ENCODE measurements around the gene KRTAP5-1. TPM values are rescaled to one million over a fixed set of nuclear protein-coding genes. Genes with fewer than 3 reads are reported as not detected.

The KRTAP5-1 gene
- total RNA-seq, 1 experiment from 2014 or later, result not detected

DNA sequence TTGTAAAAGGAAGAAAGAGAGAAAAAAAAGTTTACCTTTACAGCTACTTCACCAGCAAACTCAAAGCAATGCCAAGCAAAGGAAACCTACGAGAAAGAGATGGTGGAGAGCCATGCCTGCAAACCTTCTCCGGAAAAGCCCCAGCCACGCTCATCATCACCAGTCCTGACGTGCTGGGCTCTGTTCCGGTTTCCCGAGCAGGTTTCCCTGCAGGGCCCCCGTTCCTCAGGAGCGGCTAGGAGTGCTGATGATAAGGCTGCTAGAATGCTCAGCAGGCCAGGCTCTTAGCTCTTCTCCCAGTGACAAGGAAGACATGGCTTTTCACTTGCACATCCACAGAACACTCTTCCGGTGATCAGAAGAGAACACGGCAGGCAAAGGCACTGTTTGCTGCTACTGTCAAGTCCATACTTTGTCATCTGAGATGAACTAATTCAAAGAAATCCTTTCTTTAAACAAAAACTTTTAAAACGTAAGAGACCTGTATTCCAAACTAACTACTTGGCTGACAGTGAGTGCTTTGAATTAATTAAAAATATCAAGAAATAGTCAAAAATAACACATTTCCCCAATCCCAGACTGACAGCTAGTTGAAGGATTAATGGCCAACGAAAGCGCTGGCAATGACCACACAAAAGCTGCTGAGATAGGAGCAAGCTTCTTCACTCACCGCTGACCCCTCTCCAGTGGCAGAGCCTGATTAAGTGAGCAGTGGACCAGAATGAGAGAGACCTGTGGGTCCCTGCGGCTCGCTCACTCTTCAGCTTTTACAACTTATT, 48.8 kb downstream of the KRTAP5-1 start:
- H3K4me3 Mint-ChIP-seq (ENCODE audit: low read depth, unreplicated experiment), result no peak overlapping the region

GRCh38 chr11:1534682-1535081, 50.4 kb downstream of the KRTAP5-1 start:
- intact Hi-C loops (cut with micrococcal nuclease; ENCODE audit: unreplicated experiment), result no loop called here
- peaks cover 5% of the 10 kb centered on the region for H3K36me3 Mint-ChIP-seq (ENCODE audit: insufficient read depth, unreplicated experiment)
- no peak for DNase-seq
- TF ChIP-seq CTCF (IDR thresholded peaks at IDR 0.05; ENCODE audit: unreplicated experiment), result no peak
- no peak overlapping the region for H3K4me3 Mint-ChIP-seq (ENCODE audit: low read depth, unreplicated experiment)
- no TSS peak for BruUV-seq (replicated peaks)
- no peaks in the 10 kb centered on the region for H3K9me3 Mint-ChIP-seq (ENCODE audit: low read depth, unreplicated experiment)
- peaks cover 13% of the 10 kb centered on the region for H3K27me3 Mint-ChIP-seq (ENCODE audit: unreplicated experiment)
- peaks cover 9% of the 10 kb centered on the region for H3K4me1 Mint-ChIP-seq (ENCODE audit: low read depth, unreplicated experiment)
- no peak overlapping the region for H3K27ac Mint-ChIP-seq (ENCODE audit: unreplicated experiment)
- CTCF ChIA-PET, result no interaction called here

More for the DNA sequence above, 48.8 kb downstream of the KRTAP5-1 start:
- BruUV-seq (replicated peaks), result no TSS peak
- H3K4me1 Mint-ChIP-seq (ENCODE audit: low read depth, unreplicated experiment), result peaks cover 9% of the 10 kb centered on the region
- TF ChIP-seq CTCF (IDR thresholded peaks at IDR 0.05; ENCODE audit: unreplicated experiment), result no peak
- H3K9me3 Mint-ChIP-seq (ENCODE audit: low read depth, unreplicated experiment), result no peaks in the 10 kb centered on the region
- H3K36me3 Mint-ChIP-seq (ENCODE audit: insufficient read depth, unreplicated experiment), result peaks cover 5% of the 10 kb centered on the region
- H3K27ac Mint-ChIP-seq (ENCODE audit: unreplicated experiment), result no peak overlapping the region
- H3K27me3 Mint-ChIP-seq (ENCODE audit: unreplicated experiment), result peaks cover 28% of the 10 kb centered on the region
- CTCF ChIA-PET, result interaction anchor here (0.6 kb wide), 1 partner anchor 408 kb away, joined by 3 read pairs; no protein-coding TSS in a partner anchor
- intact Hi-C loops (cut with micrococcal nuclease; ENCODE audit: unreplicated experiment), result no loop called here
- no peak for DNase-seq

Other genes with a start within 250 kb of the KRTAP5-1 start
- gene BRSK2, start 195.3 kb downstream of the KRTAP5-1 start, total RNA-seq (2022), result 2.6 and 8.8 TPM in 2 replicates
- 28.6 and 29.8 TPM in 2 replicates for gene MOB2, start 98.5 kb downstream of the KRTAP5-1 start, total RNA-seq (2022)
- gene DUSP8, start 13.0 kb downstream of the KRTAP5-1 start, total RNA-seq (2022), result 12.1 and 14.0 TPM in 2 replicates
- gene KRTAP5-2, start 13.0 kb upstream of the KRTAP5-1 start, total RNA-seq (2022), result not detected in 2 replicates
- gene KRTAP5-3, start 23.2 kb upstream of the KRTAP5-1 start, total RNA-seq (2022), result not detected in 2 replicates
- gene KRTAP5-4, start 36.9 kb upstream of the KRTAP5-1 start, total RNA-seq (2022), result not detected in 2 replicates
- gene KRTAP5-5, start 44.5 kb upstream of the KRTAP5-1 start, total RNA-seq (2022), result not detected in 2 replicates
- not detected in 2 replicates for gene KRTAP5-6, start 111.9 kb upstream of the KRTAP5-1 start, total RNA-seq (2022)
- gene IFITM10, start 165.3 kb upstream of the KRTAP5-1 start, total RNA-seq (2022), result 3.3 and 8.1 TPM in 2 replicates
- gene CTSD, start 178.6 kb upstream of the KRTAP5-1 start, total RNA-seq (2022), result 531 and 685 TPM in 2 replicates
- gene SYT8, start 249.7 kb upstream of the KRTAP5-1 start, total RNA-seq (2022), result 5.8 and 7.1 TPM in 2 replicates